IMR-90 (cell line): ENCODE data around the gene B3GAT3. TPM values are rescaled to one million over a fixed set of nuclear protein-coding genes. Genes with fewer than 3 reads are reported as not detected.

ENCODE experiments used
- ATAC-seq: fragments of 200-7000 bp; cut with Tn5 transposase; 2 replicates; pipeline ENCODE4 v1.9.1; 2020; ENCODE audit warnings: low read depth, mild to moderate bottlenecking, moderate library complexity
- BruUV-seq: library from RNA; stranded (reverse); fragments of 400-500 nt; replicated peaks from 2 replicates; lab custom pipeline; 2021; lab: Mats Ljungman, UMichigan
- CTCF ChIA-PET: fragments of 300-600 bp; formaldehyde crosslinking; extraction: SDS; loops from one replicate; lab custom pipeline; 2021; ENCODE audit warnings: antibody characterized with exemption; lab: Yijun Ruan, JAX
- POLR2A ChIA-PET: fragments of 300-600 bp; sonication (Branson Sonifier 250); formaldehyde crosslinking; loops from one replicate; lab custom pipeline; 2022; ENCODE audit warnings: antibody characterized with exemption; ENCODE audit not compliant: unreplicated experiment; lab: Charles Lee
- DNase-seq: peaks from one replicate; pipeline ENCODE4 v3.0.0; 2013
- H2AFZ ChIP-seq: replicated peaks from 2 replicates; pipeline ENCODE3; 2013; ENCODE audit warnings: low read length, mild to moderate bottlenecking; ENCODE audit not compliant: poor library complexity
- H2AK5ac ChIP-seq: 2 replicates; pipeline ENCODE4 v1.6.1; 2013; ENCODE audit warnings: low read depth, low read length, inconsistent platforms
- H2AK9ac ChIP-seq: replicated peaks from 2 replicates; pipeline ENCODE3; 2013; ENCODE audit warnings: mild to moderate bottlenecking, low read depth, low read length, moderate library complexity; ENCODE audit not compliant: poor library complexity
- H2BK120ac ChIP-seq: 2 replicates; pipeline ENCODE4 v1.6.1; 2013; ENCODE audit warnings: low read depth, low read length, inconsistent platforms
- H2BK15ac ChIP-seq: 3 replicates; pipeline ENCODE4 v1.6.1; 2013; ENCODE audit warnings: low read depth, low read length, inconsistent platforms
- H2BK20ac ChIP-seq: 2 replicates; pipeline ENCODE4 v1.6.1; 2013; ENCODE audit warnings: low read depth, mild to moderate bottlenecking, inconsistent platforms, low read length, moderate library complexity
- H2BK5ac ChIP-seq: 2 replicates; pipeline ENCODE4 v1.6.1; 2013; ENCODE audit warnings: mild to moderate bottlenecking, low read depth, low read length, inconsistent platforms; ENCODE audit not compliant: poor library complexity, severe bottlenecking
- H3K14ac ChIP-seq: replicated peaks from 2 replicates; pipeline ENCODE4 v1.6.1; 2013; ENCODE audit warnings: low read depth, low read length, inconsistent platforms
- H3K18ac ChIP-seq: 2 replicates; pipeline ENCODE4 v1.6.1; 2013; ENCODE audit warnings: low read depth, low read length, control low read depth
- H3K23ac ChIP-seq: 2 replicates; pipeline ENCODE4 v1.6.1; 2013; ENCODE audit warnings: low read depth, low read length, inconsistent platforms
- H3K27ac ChIP-seq: 2 replicates; pipeline ENCODE4 v1.5.1; 2013; ENCODE audit warnings: mild to moderate bottlenecking, control low read depth, low read length; ENCODE audit not compliant: insufficient read depth
- H3K27me3 ChIP-seq: 2 replicates; pipeline ENCODE4 v1.6.1; 2013; ENCODE audit warnings: low read length; ENCODE audit not compliant: control insufficient read depth, insufficient read depth
- H3K36me3 ChIP-seq: 2 replicates; pipeline ENCODE4 v1.6.1; 2013; ENCODE audit warnings: low read length, mixed read lengths; ENCODE audit not compliant: control insufficient read depth, insufficient read depth
- H3K4ac ChIP-seq: 2 replicates; pipeline ENCODE4 v1.6.1; 2013; ENCODE audit warnings: low read depth, low read length, inconsistent platforms
- H3K4me1 ChIP-seq: 2 replicates; pipeline ENCODE4 v1.6.1; 2013; ENCODE audit warnings: low read length, mixed read lengths; ENCODE audit not compliant: control insufficient read depth, insufficient read depth
- H3K4me2 ChIP-seq: 2 replicates; pipeline ENCODE4 v1.6.1; 2013; ENCODE audit warnings: low read depth, mild to moderate bottlenecking, control low read depth, low read length, moderate library complexity
- H3K4me3 ChIP-seq: 2 replicates; pipeline ENCODE4 v1.5.1; 2013; ENCODE audit warnings: low read depth, mild to moderate bottlenecking, control low read depth, low read length, moderate library complexity; ENCODE audit not compliant: insufficient read depth
- H3K56ac ChIP-seq: 2 replicates; pipeline ENCODE4 v1.6.1; 2013; ENCODE audit warnings: low read length, inconsistent platforms; ENCODE audit not compliant: insufficient read depth; ENCODE audit errors: extremely low read depth
- H3K79me1 ChIP-seq, 2 experiments: 2 replicates each; pipeline ENCODE4 v1.6.1; 2013; ENCODE audit warnings: low read length in 2 of 2, inconsistent platforms in 1 of 2, low read depth in 1 of 2
- H3K9ac ChIP-seq: 2 replicates; pipeline ENCODE4 v1.6.1; 2013; ENCODE audit warnings: low read depth, low read length, control low read depth
- H3K9me1 ChIP-seq: 2 replicates; pipeline ENCODE4 v1.6.1; 2013; ENCODE audit warnings: low read length, inconsistent platforms; ENCODE audit not compliant: insufficient read depth
- H3K9me3 ChIP-seq: 2 replicates; pipeline ENCODE4 v1.6.1; 2013; ENCODE audit warnings: low read length; ENCODE audit not compliant: control insufficient read depth, insufficient read depth
- H4K20me1 ChIP-seq: 2 replicates; pipeline ENCODE4 v1.6.1; 2013; ENCODE audit warnings: low read length, inconsistent platforms; ENCODE audit not compliant: insufficient read depth
- H4K5ac ChIP-seq: 2 replicates; pipeline ENCODE4 v1.6.1; 2013; ENCODE audit warnings: mild to moderate bottlenecking, low read depth, low read length, control low read depth
- H4K8ac ChIP-seq, 2 experiments: 2 replicates each; pipeline ENCODE4 v1.6.1; 2013; ENCODE audit warnings: low read depth in 2 of 2, low read length in 2 of 2, control low read depth in 1 of 2, inconsistent platforms in 1 of 2
- H4K91ac ChIP-seq: 2 replicates; pipeline ENCODE4 v1.6.1; 2013; ENCODE audit warnings: low read depth, low read length, inconsistent platforms; ENCODE audit not compliant: insufficient read depth
- CHD1 ChIP-seq: IDR thresholded peaks from 2 replicates; pipeline ENCODE4 v1.6.1; 2012; ENCODE audit warnings: low read depth, low read length, improper control_type of control experiment
- ELK1 ChIP-seq: fragments of 150-350 bp; IDR thresholded peaks from 2 replicates; pipeline ENCODE4 v1.6.1; 2016; ENCODE audit warnings: low read depth, mild to moderate bottlenecking, low read length, moderate library complexity, borderline replicate concordance
- MAZ ChIP-seq: IDR thresholded peaks from 2 replicates; pipeline ENCODE4 v1.6.1; 2012; ENCODE audit warnings: low read depth, mild to moderate bottlenecking, low read length, improper control_type of control experiment, moderate library complexity, borderline replicate concordance
- MXI1 ChIP-seq: IDR thresholded peaks from 2 replicates; pipeline ENCODE4 v1.6.1; 2012; ENCODE audit warnings: low read depth, mild to moderate bottlenecking, low read length, moderate library complexity, borderline replicate concordance
- NFE2L2 ChIP-seq: fragments of 150-350 bp; IDR thresholded peaks from 2 replicates; pipeline ENCODE4 v1.6.1; 2016; ENCODE audit warnings: low read depth, mild to moderate bottlenecking, low read length
- POLR2A ChIP-seq: IDR thresholded peaks from 2 replicates; pipeline ENCODE4 v1.6.1; 2012; ENCODE audit warnings: mild to moderate bottlenecking, low read depth, low read length
- RFX5 ChIP-seq: IDR thresholded peaks from 2 replicates; pipeline ENCODE4 v1.8.0; 2012; ENCODE audit warnings: low read depth, mild to moderate bottlenecking, low read length, moderate library complexity
- WGBS, 2 experiments: methylation state at CpG; one replicate each; pipeline versions ENCODE4 v1.1.5 to v1.1.7; 2013; ENCODE audit warnings: missing lambda C conversion rate in 2 of 2; ENCODE audit not compliant: insufficient read length in 1 of 2; ENCODE audit errors: extremely low coverage in 2 of 2; 5-methylcytosine and 5-hydroxymethylcytosine counted together
- dilution Hi-C: fragments of 300-500 bp; cut with HindIII; formaldehyde crosslinking; loops from one replicate; pipeline ENCODE4 v1.14.3; 2018; ENCODE audit warnings: low sequenced_read_pairs; ENCODE audit not compliant: unreplicated experiment
- in situ Hi-C: fragments of 300-500 bp; cut with MboI; formaldehyde crosslinking; loops from 3 replicates; pipeline ENCODE4 v1.14.3; 2019; ENCODE audit warnings: low sequenced_read_pairs, inconsistent platforms, mixed read lengths
- intact Hi-C: fragments of 100-400 bp; cut with micrococcal nuclease; formaldehyde crosslinking; loops from 2 replicates; pipeline ENCODE4 v1.10.0; 2022
- polyA plus RNA-seq, 3 experiments: library from polyadenylated mRNA; depleted of rRNA; stranded (reverse); fragments of >200 nt; gene quantifications; 2 replicates each; pipeline ENCODE4 v1.2.3, GENCODE V29; 2012; ENCODE audit warnings: low replicate concordance in 1 of 3
- total RNA-seq: library from RNA; depleted of rRNA; stranded (reverse); fragments of >200 nt; gene quantifications from 2 replicates; pipeline ENCODE4 v1.2.3, GENCODE V29; 2012

The B3GAT3 gene
- total and polyA plus RNA-seq, 2 of the 4 experiments (the other 2 are of a cell fraction): 10.4 to 38.4 TPM

DNA sequence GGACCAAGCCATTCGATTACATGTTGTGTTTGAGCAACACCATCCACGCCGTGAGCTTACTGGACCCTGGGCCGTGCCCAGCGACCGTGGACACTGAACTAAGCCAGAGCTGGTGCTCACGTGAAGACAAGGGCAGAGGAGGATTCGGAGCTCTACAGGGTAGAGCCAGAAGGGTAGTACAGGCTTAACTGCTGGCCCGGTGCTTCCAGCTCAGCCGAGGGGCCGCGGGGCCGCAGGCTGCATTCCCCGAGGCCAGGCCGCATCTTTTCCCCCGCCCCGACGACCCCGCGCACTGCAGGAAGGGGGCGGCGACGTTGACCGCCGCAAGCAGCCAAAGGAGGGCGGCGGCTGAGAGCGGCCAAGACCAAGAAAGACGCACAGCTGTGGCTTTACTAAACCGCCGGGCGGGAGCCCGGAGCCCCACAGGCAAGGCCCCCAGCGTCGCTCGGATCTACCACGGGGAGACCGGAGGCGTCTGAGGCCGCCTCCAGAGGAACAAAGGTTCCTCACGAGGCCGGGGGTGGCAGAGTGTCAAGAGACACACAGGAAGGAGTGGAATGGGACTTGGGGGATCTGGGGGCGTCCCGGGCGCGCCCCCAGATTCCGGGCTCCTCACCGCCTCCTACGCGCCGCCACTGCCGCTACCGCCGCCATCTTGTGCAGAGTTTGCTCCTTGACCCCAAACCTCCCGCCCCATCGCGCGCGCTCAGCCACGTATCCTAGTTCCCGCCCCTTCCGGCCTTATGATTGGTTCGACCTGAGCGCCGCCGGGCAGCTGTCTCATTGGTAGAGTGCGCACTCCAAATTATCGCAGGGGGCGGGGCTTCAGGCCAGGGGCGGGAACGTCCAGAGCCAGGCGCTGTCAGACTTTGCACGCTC is 24.4 kb upstream of the B3GAT3 start, which contains the start of gene GANAB:
TSS of gene GANAB (minus strand) at position 668 of the 879 bp plus-strand sequence. CDS start at position 654, 14 bp downstream.
- no peak within 1 kb of the TSS for H2BK15ac ChIP-seq
- no peaks in the 10 kb centered on the region for H3K27me3 ChIP-seq
- peak within 1 kb of the TSS; percentile 93 for H3K4ac ChIP-seq
- H2BK5ac ChIP-seq: peak within 1 kb of the TSS; percentile 62
- peaks cover 17% of the 10 kb centered on the region for H4K20me1 ChIP-seq
- H3K18ac ChIP-seq: no peak within 1 kb of the TSS; the same call in 1 of the 2 replicates
- no peaks in the 10 kb centered on the region for H3K9me3 ChIP-seq
- H2AFZ ChIP-seq: peak within 1 kb of the TSS; percentile 69
- peak within 1 kb of the TSS; percentile 95 for H3K23ac ChIP-seq
- peaks cover 7% of the 10 kb centered on the region; the same call in 1 of the 2 replicates for H3K9me1 ChIP-seq
- peak within 1 kb of the TSS; percentile 68 for H2BK120ac ChIP-seq
- ChIA-PET CTCF (no interaction called here), POLR2A (interaction anchor here (0.8 kb wide), 1 partner anchor 72 kb away, joined by 3 read pairs; the partner anchor contains the start of gene EEF1G)
- H3K36me3 ChIP-seq: peaks cover 36% of the 10 kb centered on the region
- in situ Hi-C loops (no loop called here), dilution Hi-C loops (no loop called here), intact Hi-C loops (no loop called here)
- TSS peak; percentile 24 for BruUV-seq
- TF ChIP-seq RFX5 (0 out of 2 replicates have a peak, but pooled peaks have one; percentile 9), MXI1 (peak; percentile 76), CHD1 (no peak), ELK1 (no peak), POLR2A (peak; percentile 93), NFE2L2 (no peak), MAZ (peak; percentile 81; the same call in 1 of the 2 replicates)
- peak; percentile 96 for DNase-seq
- peaks cover 6% of the 10 kb centered on the region; the same call in 1 of the 2 replicates for H3K4me1 ChIP-seq
- H2AK5ac ChIP-seq: peak within 1 kb of the TSS; percentile 96
- peak; percentile 99 for ATAC-seq
- H4K5ac ChIP-seq: peak within 1 kb of the TSS; percentile 28
- H4K8ac ChIP-seq: peak within 1 kb of the TSS; percentile 76
- peak within 1 kb of the TSS; percentile 95 for H3K4me2 ChIP-seq
- H3K4me3 ChIP-seq: peak within 1 kb of the TSS; percentile 72
- H2AK9ac ChIP-seq: peak within 1 kb of the TSS; percentile 98
- H3K27ac ChIP-seq: peak within 1 kb of the TSS; percentile 86
- peak within 1 kb of the TSS; percentile 99 for H3K9ac ChIP-seq
- H3K79me1 ChIP-seq: peaks cover 0 to 50% of the 10 kb centered on the region in 2 experiments; a peak in 3 of 4 replicates
- peak within 1 kb of the TSS; percentile 88 for H4K91ac ChIP-seq
- 2% methylated on average over 17 of the region's 73 CpGs; no CpG with 5 or more reads in 1 of the 2 experiments for WGBS, 2 experiments
- H3K14ac ChIP-seq: peak within 1 kb of the TSS; percentile 97
- peak within 1 kb of the TSS; percentile 91 for H3K56ac ChIP-seq
- no peak within 1 kb of the TSS for H2BK20ac ChIP-seq
